Stomach (tissue), 4 donors: ENCODE measurements around the gene NOLC1.

Experiments
- CTCF ChIP-seq, 7 experiments: fragments of 450-650 bp in 4 of 7; fragments of 200-600 bp in 3 of 7; sonication (generic) in 3 of 7; IDR thresholded peaks; one replicate each; pipeline ENCODE4 v1.5.1; 2016 to 2019; ENCODE audit warnings: antibody characterized with exemption in 7 of 7, control low read depth in 2 of 7, mild to moderate bottlenecking in 1 of 7
- EP300 ChIP-seq: sonication (generic); formaldehyde crosslinking; IDR thresholded peaks from one replicate; pipeline ENCODE4 v1.6.1; 2017; ENCODE audit warnings: antibody characterized with exemption
- POLR2A ChIP-seq, 4 donors: fragments of 450-650 bp; IDR thresholded peaks; one replicate each; pipeline ENCODE4 v1.6.1; 2016; ENCODE audit warnings: antibody characterized with exemption in 4 of 4, control low read depth in 2 of 4, mild to moderate bottlenecking in 1 of 4, moderate library complexity in 1 of 4
- POLR2AphosphoS5 ChIP-seq, 3 donors: sonication (generic); formaldehyde crosslinking; IDR thresholded peaks; one replicate each; pipeline ENCODE4 v1.6.1; 2016; ENCODE audit warnings: antibody characterized with exemption in 3 of 3

GRCh38 chr10:102147561-102147960 lies 4.6 kb upstream of the NOLC1 start:
- TF ChIP-seq CTCF (IDR thresholded peaks at IDR 0.05) (no peak), POLR2AphosphoS5 (IDR thresholded peaks at IDR 0.05) (no peak), POLR2A (IDR thresholded peaks at IDR 0.05) (no peak), EP300 (no peak)
